ENCODE data around the gene DHX30.
"Not testable (repeated sequence)": the region's sequence is repeated elsewhere in the genome, so short reads cannot be mapped to it uniquely, and the experiment has no call there.

The DHX30 gene

GRCh38 chr3:47877719-47878118 is 74.8 kb downstream of the DHX30 start:
- no peak overlapping the region for H3K27ac ChIP-seq
- TF ChIP-seq CTCF (conservative IDR thresholded peaks at IDR 0.05) (no peak), ZFX (IDR thresholded peaks at IDR 0.05) (no peak)

- no peak for TF ChIP-seq ZFX (IDR thresholded peaks at IDR 0.05)
- no peak; the same call in 1 of the 2 replicates for TF ChIP-seq CTCF (conservative IDR thresholded peaks at IDR 0.05)
- H3K27ac ChIP-seq = no peak overlapping the region
Observed at GRCh38 chr3:47882338-47882737, 79.4 kb downstream of the DHX30 start.

- no peak overlapping the region for H3K27ac ChIP-seq
- TF ChIP-seq CTCF (conservative IDR thresholded peaks at IDR 0.05) (no peak), ZFX (IDR thresholded peaks at IDR 0.05) (no peak)
Observed at GRCh38 chr3:47884603-47885002, 81.7 kb downstream of the DHX30 start.

GRCh38 chr3:47885168-47885567 is 82.2 kb downstream of the DHX30 start:
- no peak for TF ChIP-seq CTCF (conservative IDR thresholded peaks at IDR 0.05)
- TF ChIP-seq ZFX (IDR thresholded peaks at IDR 0.05) = no peak
- H3K27ac ChIP-seq = no peak overlapping the region

- not testable (repeated sequence) for H3K27ac ChIP-seq
Observed at GRCh38 chr3:47887991-47888390, 85.1 kb downstream of the DHX30 start.

- no peak for TF ChIP-seq CTCF (conservative IDR thresholded peaks at IDR 0.05)
- no peak for TF ChIP-seq ZFX (IDR thresholded peaks at IDR 0.05)
- no peak overlapping the region for H3K27ac ChIP-seq
Observed at GRCh38 chr3:47888986-47889757, 86.2 kb downstream of the DHX30 start.

GRCh38 chr3:47890126-47890827 is 87.3 kb downstream of the DHX30 start:
- H3K27ac ChIP-seq = no peak overlapping the region
- TF ChIP-seq CTCF (conservative IDR thresholded peaks at IDR 0.05) (no peak), ZFX (IDR thresholded peaks at IDR 0.05) (no peak)
